Mesenchymal stem cell (in vitro differentiated cells and primary cell): ENCODE data around the gene TAT.
"Not testable (repeated sequence)": the region's sequence is repeated elsewhere in the genome, so short reads cannot be mapped to it uniquely, and the experiment has no call there.

Experiments used
- DNase-seq: peaks from one replicate; pipeline ENCODE4 v3.0.0-alpha.2; 2013
- H2AFZ ChIP-seq: one replicate; pipeline ENCODE4 v1.6.1; 2013; ENCODE audit warnings: low read depth, mild to moderate bottlenecking, control low read depth, inconsistent platforms, low read length, moderate library complexity
- H2AK5ac ChIP-seq: 2 replicates; pipeline ENCODE4 v1.6.1; 2013; ENCODE audit warnings: low read length, moderate library complexity, mild to moderate bottlenecking, inconsistent platforms; ENCODE audit not compliant: severe bottlenecking
- H2BK120ac ChIP-seq: one replicate; pipeline ENCODE4 v1.6.1; 2013; ENCODE audit warnings: low read depth, mild to moderate bottlenecking, inconsistent platforms, low read length, moderate library complexity
- H2BK12ac ChIP-seq, 2 experiments: one replicate each; pipeline ENCODE4 v1.6.1; 2013; ENCODE audit warnings: inconsistent platforms in 2 of 2, low read length in 2 of 2, mild to moderate bottlenecking in 2 of 2, moderate library complexity in 2 of 2, control low read depth in 1 of 2
- H2BK15ac ChIP-seq: one replicate; pipeline ENCODE4 v1.6.1; 2013; ENCODE audit warnings: mild to moderate bottlenecking, low read depth, inconsistent platforms; ENCODE audit not compliant: poor library complexity, severe bottlenecking
- H2BK5ac ChIP-seq: 2 replicates; pipeline ENCODE4 v1.6.1; 2013; ENCODE audit warnings: low read depth, mild to moderate bottlenecking, low read length, control low read depth, inconsistent platforms; ENCODE audit not compliant: poor library complexity, severe bottlenecking
- H3K14ac ChIP-seq, 2 experiments: one replicate each; pipeline ENCODE4 v1.6.1; 2013; ENCODE audit warnings: inconsistent platforms in 2 of 2, low read length in 2 of 2, control low read depth in 1 of 2, mild to moderate bottlenecking in 1 of 2, moderate library complexity in 1 of 2
- H3K18ac ChIP-seq, 2 experiments: one replicate each; pipeline ENCODE4 v1.6.1; 2013; ENCODE audit warnings: inconsistent platforms in 2 of 2, low read length in 2 of 2, control low read depth in 1 of 2, low read depth in 1 of 2, mild to moderate bottlenecking in 1 of 2
- H3K23ac ChIP-seq, 2 experiments: one replicate each; pipeline ENCODE4 v1.6.1; 2013; ENCODE audit warnings: inconsistent platforms in 2 of 2, low read length in 2 of 2, mild to moderate bottlenecking in 2 of 2, moderate library complexity in 2 of 2, control low read depth in 1 of 2
- H3K27ac ChIP-seq: 2 replicates; pipeline ENCODE4 v1.5.1; 2013; ENCODE audit warnings: mild to moderate bottlenecking, moderate library complexity, low read length, control low read depth, inconsistent platforms; ENCODE audit not compliant: poor library complexity, severe bottlenecking
- H3K27me3 ChIP-seq, 2 experiments: 2 replicates each; pipeline versions ENCODE4 v1.6.1 to v1.7.0; 2013; ENCODE audit warnings: low read length in 2 of 2, mild to moderate bottlenecking in 2 of 2, moderate library complexity in 2 of 2, control low read depth in 1 of 2, inconsistent platforms in 1 of 2; ENCODE audit not compliant: control insufficient read depth in 1 of 2, insufficient read depth in 1 of 2
- H3K36me3 ChIP-seq, 2 experiments: 2 replicates each; pipeline versions ENCODE4 v1.6.1 to v1.7.0; 2013; ENCODE audit warnings: low read length in 2 of 2, control low read depth in 1 of 2, inconsistent platforms in 1 of 2, low read depth in 1 of 2, mild to moderate bottlenecking in 1 of 2; ENCODE audit not compliant: insufficient read depth in 2 of 2, control insufficient read depth in 1 of 2
- H3K4ac ChIP-seq, 2 experiments: one replicate each; pipeline ENCODE4 v1.6.1; 2013; ENCODE audit warnings: inconsistent platforms in 2 of 2, low read length in 2 of 2, mild to moderate bottlenecking in 2 of 2, moderate library complexity in 2 of 2, control low read depth in 1 of 2, low read depth in 1 of 2
- H3K4me1 ChIP-seq: 2 replicates; pipeline ENCODE4 v1.6.1; 2013; ENCODE audit warnings: low read depth, low read length, control low read depth; ENCODE audit not compliant: control insufficient read depth, insufficient read depth
- H3K4me2 ChIP-seq: 2 replicates; pipeline ENCODE4 v1.6.1; 2013; ENCODE audit warnings: low read length, mild to moderate bottlenecking, inconsistent platforms; ENCODE audit not compliant: poor library complexity, severe bottlenecking
- H3K4me3 ChIP-seq, 2 experiments: 2 replicates each; pipeline versions ENCODE4 v1.5.1 to v1.7.0; 2013; ENCODE audit warnings: low read length in 2 of 2, mild to moderate bottlenecking in 2 of 2, control low read depth in 1 of 2, low read depth in 1 of 2; ENCODE audit not compliant: insufficient read depth in 1 of 2
- H3K79me1 ChIP-seq: replicated peaks from 2 replicates; pipeline ENCODE4 v1.6.1; 2013; ENCODE audit warnings: mild to moderate bottlenecking, control low read depth, low read length, inconsistent platforms; ENCODE audit not compliant: poor library complexity, severe bottlenecking
- H3K9ac ChIP-seq: 2 replicates; pipeline ENCODE4 v1.7.0; 2013; ENCODE audit warnings: mild to moderate bottlenecking, low read length, moderate library complexity
- H3K9me3 ChIP-seq: 2 replicates; pipeline ENCODE4 v1.7.0; 2013; ENCODE audit warnings: mild to moderate bottlenecking, low read length; ENCODE audit not compliant: control insufficient read depth
- H4K8ac ChIP-seq: one replicate; pipeline ENCODE4 v1.6.1; 2013; ENCODE audit warnings: inconsistent platforms, mild to moderate bottlenecking, low read length, moderate library complexity
- H4K91ac ChIP-seq: one replicate; pipeline ENCODE4 v1.6.1; 2013; ENCODE audit warnings: mild to moderate bottlenecking, low read length, inconsistent platforms
- WGBS: methylation state at CpG from one replicate; pipeline ENCODE4 v1.1.7; 2013; ENCODE audit warnings: mixed read lengths; 5-methylcytosine and 5-hydroxymethylcytosine counted together

TAT gene

DNA sequence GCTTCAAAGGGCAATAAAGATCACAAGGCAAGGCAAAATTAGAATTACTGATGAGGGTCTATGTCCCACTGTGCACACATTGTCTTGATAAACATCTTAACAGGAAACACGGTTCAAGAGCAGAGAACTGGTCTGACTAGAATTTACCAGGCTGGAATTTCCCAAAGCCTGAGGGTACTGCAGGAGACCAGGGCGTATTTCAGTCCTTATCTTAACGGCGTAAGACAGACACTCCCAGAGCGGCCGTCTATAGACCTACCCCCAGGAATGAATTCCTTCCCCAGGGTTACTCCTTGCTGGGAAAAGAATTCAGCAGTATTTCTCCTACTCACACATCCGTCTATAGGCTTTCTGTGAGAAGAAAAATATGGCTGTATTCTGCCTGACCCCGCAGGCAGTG, 15.0 kb downstream of the TAT start:
- not testable (repeated sequence) for H2AFZ ChIP-seq, H3K27me3 ChIP-seq, H3K23ac ChIP-seq, H4K91ac ChIP-seq, H3K36me3 ChIP-seq, DNase-seq, H3K9me3 ChIP-seq, H3K9ac ChIP-seq, H3K4me2 ChIP-seq, H2BK15ac ChIP-seq, H3K14ac ChIP-seq, H3K4me3 ChIP-seq, H2BK120ac ChIP-seq, H2BK12ac ChIP-seq, H2BK5ac ChIP-seq, H3K18ac ChIP-seq, H3K4me1 ChIP-seq, H4K8ac ChIP-seq, H2AK5ac ChIP-seq, H3K4ac ChIP-seq, H3K27ac ChIP-seq, H3K79me1 ChIP-seq
- 86% methylated on average over 7 of the region's 8 CpGs for WGBS

DNA sequence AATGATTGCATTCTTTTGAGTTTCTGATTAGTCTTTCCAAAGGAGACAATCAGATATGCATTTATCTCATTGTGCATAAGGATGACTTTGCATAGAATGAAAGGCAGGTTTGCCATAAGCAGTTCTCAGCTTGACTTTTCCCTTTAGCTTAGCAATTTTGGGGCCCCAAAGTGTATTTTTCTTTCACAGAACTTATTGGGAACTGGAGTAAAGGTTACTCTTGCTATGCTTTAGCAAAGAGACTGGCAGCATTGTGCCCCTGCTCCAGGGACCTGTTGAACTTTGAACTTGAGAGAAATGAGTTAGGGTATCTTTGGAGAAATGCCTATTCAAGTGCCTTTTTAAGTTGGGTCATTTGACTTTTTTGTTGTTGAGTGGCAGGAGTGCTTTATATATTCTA, 17.0 kb downstream of the TAT start:
- H4K8ac ChIP-seq = no peak overlapping the region
- no peaks in the 10 kb centered on the region for H3K9me3 ChIP-seq
- DNase-seq = no peak
- no peak overlapping the region for H3K4me2 ChIP-seq
- H3K9ac ChIP-seq = no peak overlapping the region
- H2AK5ac ChIP-seq = no peak overlapping the region
- no peak overlapping the region for H3K23ac ChIP-seq
- peaks cover 0 to 3% of the 10 kb centered on the region in 2 experiments for H3K27me3 ChIP-seq
- no peaks in the 10 kb centered on the region for H3K36me3 ChIP-seq
- no peak overlapping the region for H4K91ac ChIP-seq
- no peak overlapping the region for H2AFZ ChIP-seq
- H2BK15ac ChIP-seq = no peak overlapping the region
- no peak overlapping the region for H3K18ac ChIP-seq
- H3K4ac ChIP-seq = no peak overlapping the region
- no peaks in the 10 kb centered on the region for H3K4me1 ChIP-seq
- no peak overlapping the region for H3K14ac ChIP-seq
- no peak overlapping the region for H2BK12ac ChIP-seq
- H2BK5ac ChIP-seq = no peak overlapping the region
- H3K4me3 ChIP-seq = no peak overlapping the region
- H3K79me1 ChIP-seq = peaks cover 1% of the 10 kb centered on the region
- no peak overlapping the region for H2BK120ac ChIP-seq
- no peak overlapping the region for H3K27ac ChIP-seq

DNA sequence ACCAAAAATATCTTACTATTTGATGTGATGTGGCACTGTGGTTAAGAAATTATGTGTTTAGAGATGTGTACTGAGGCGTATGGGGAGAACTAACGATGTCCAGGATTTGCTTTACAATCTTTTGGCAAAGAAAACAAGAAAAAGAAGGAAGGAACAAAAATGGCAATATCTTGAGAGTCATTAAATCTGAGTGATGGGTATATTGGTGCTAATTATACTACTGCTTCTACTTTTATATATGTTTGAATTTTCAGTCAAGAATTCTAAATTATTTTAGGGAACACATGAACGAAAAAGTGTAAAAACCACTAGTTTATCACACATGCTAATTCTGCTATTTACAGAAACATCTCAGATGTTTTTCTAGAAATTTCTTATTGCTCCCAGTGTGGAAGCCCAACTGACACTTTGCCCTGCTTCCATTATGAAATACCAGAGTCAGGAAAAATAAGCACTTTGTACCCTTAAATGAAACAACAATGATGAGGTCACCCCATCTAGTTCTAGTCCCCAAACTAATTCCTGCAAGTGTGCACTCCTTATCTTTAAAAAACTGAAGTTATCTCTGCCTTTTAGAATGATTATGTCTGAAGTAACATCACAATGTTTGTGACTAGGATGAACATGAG, 18.8 kb downstream of the TAT start:
- H4K91ac ChIP-seq = no peak overlapping the region
- no peak overlapping the region for H4K8ac ChIP-seq
- whole genome bisulfite sequencing = 72% methylated on average over 3 of the region's 3 CpGs

DNA sequence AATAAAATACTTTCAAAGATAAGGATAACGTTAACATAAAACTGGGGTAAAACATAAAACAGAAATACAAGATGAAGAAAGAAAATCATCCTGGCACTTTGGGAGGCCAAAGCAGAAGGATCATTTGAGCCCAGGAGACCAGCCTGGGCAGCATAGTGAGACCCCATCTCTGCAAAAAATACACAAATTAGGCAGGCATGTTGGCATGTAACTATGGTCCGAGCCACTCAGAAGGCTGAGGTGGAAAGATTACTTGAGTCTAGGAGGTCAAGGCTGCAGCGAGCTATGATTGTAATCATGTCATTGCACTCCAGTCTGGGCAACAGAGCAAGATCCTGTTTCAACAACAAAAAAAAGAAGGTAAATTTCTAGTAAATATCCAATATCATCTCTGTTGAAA, 19.6 kb downstream of the TAT start:
- no peaks in the 10 kb centered on the region for H3K4me1 ChIP-seq
- H3K18ac ChIP-seq = no peak overlapping the region
- H3K79me1 ChIP-seq = no peaks in the 10 kb centered on the region
- H2AK5ac ChIP-seq = no peak overlapping the region
- 81% methylated on average over 3 of the region's 3 CpGs for WGBS
- H2BK5ac ChIP-seq = no peak overlapping the region
- no peak overlapping the region for H2BK12ac ChIP-seq
- H2AFZ ChIP-seq = no peak overlapping the region
- no peak overlapping the region for H3K4me3 ChIP-seq
- no peak overlapping the region for H3K4me2 ChIP-seq
- no peaks in the 10 kb centered on the region for H3K9me3 ChIP-seq
- H2BK120ac ChIP-seq = no peak overlapping the region
- no peak overlapping the region for H3K27ac ChIP-seq
- H4K91ac ChIP-seq = no peak overlapping the region
- no peak overlapping the region for H3K4ac ChIP-seq
- no peaks in the 10 kb centered on the region for H3K36me3 ChIP-seq
- no peak overlapping the region for H2BK15ac ChIP-seq
- no peak overlapping the region for H3K23ac ChIP-seq
- H3K9ac ChIP-seq = no peak overlapping the region
- DNase-seq = no peak
- no peak overlapping the region for H4K8ac ChIP-seq
- no peak overlapping the region for H3K14ac ChIP-seq
- peaks cover 0 to 3% of the 10 kb centered on the region in 2 experiments for H3K27me3 ChIP-seq

More for the DNA sequence above, 18.8 kb downstream of the TAT start:
- no peaks in the 10 kb centered on the region for H3K79me1 ChIP-seq
- no peak overlapping the region for H3K18ac ChIP-seq
- no peak overlapping the region for H3K23ac ChIP-seq
- no peak overlapping the region for H2BK12ac ChIP-seq
- H3K9ac ChIP-seq = no peak overlapping the region
- H3K4me2 ChIP-seq = no peak overlapping the region
- no peak overlapping the region for H2BK5ac ChIP-seq
- H3K14ac ChIP-seq = no peak overlapping the region
- no peak overlapping the region for H2BK15ac ChIP-seq
- H3K4me3 ChIP-seq = no peak overlapping the region
- DNase-seq = no peak
- H3K4me1 ChIP-seq = no peaks in the 10 kb centered on the region
- no peaks in the 10 kb centered on the region for H3K9me3 ChIP-seq
- no peak overlapping the region for H2AK5ac ChIP-seq
- H3K27ac ChIP-seq = no peak overlapping the region
- H2AFZ ChIP-seq = no peak overlapping the region
- H2BK120ac ChIP-seq = no peak overlapping the region
- no peak overlapping the region for H3K4ac ChIP-seq
- H3K36me3 ChIP-seq = no peaks in the 10 kb centered on the region
- peaks cover 0 to 3% of the 10 kb centered on the region in 2 experiments for H3K27me3 ChIP-seq
